ENCODE results near the gene LEFTY2. TPM values are rescaled to one million over a fixed set of nuclear protein-coding genes. Genes with fewer than 3 reads are reported as not detected.

LEFTY2 gene
- total RNA-seq, 1 donor from 2014 or later, result not detected

GRCh38 chr1:225945564-225945963 is 4.5 kb upstream of the LEFTY2 start:
- TF ChIP-seq CTCF (IDR thresholded peaks at IDR 0.05; ENCODE audit: insufficient read depth, low read length, poor library complexity, severe bottlenecking), result no peak
- no peak for DNase-seq (ENCODE audit: low read depth)
- H3K4me3 ChIP-seq (ENCODE audit: low read depth, low read length), result no peak overlapping the region
- no peaks in the 10 kb centered on the region for H3K36me3 ChIP-seq (ENCODE audit: control insufficient read depth, insufficient read depth, low read length)
- H3K27me3 ChIP-seq (ENCODE audit: control insufficient read depth, insufficient read depth, low read length), result peaks cover 5% of the 10 kb centered on the region

GRCh38 chr1:225944951-225945350 is 3.9 kb upstream of the LEFTY2 start:
- TF ChIP-seq CTCF (IDR thresholded peaks at IDR 0.05; ENCODE audit: insufficient read depth, low read length, poor library complexity, severe bottlenecking), result no peak
- DNase-seq (ENCODE audit: low read depth), result no peak

GRCh38 chr1:225944387-225944786 is 3.4 kb upstream of the LEFTY2 start:
- no peak for TF ChIP-seq CTCF (IDR thresholded peaks at IDR 0.05; ENCODE audit: insufficient read depth, low read length, poor library complexity, severe bottlenecking)
- H3K36me3 ChIP-seq (ENCODE audit: control insufficient read depth, insufficient read depth, low read length), result no peaks in the 10 kb centered on the region
- H3K27me3 ChIP-seq (ENCODE audit: control insufficient read depth, insufficient read depth, low read length), result peaks cover 5% of the 10 kb centered on the region
- no peak for DNase-seq (ENCODE audit: low read depth)
- no peak overlapping the region for H3K4me3 ChIP-seq (ENCODE audit: low read depth, low read length)

More at GRCh38 chr1:225944951-225945350, 3.9 kb upstream of the LEFTY2 start:
- Histone ChIP-seq H3K4me3 (ENCODE audit: low read depth, low read length) (no peak overlapping the region), H3K27me3 (ENCODE audit: control insufficient read depth, insufficient read depth, low read length) (peaks cover 5% of the 10 kb centered on the region), H3K36me3 (ENCODE audit: control insufficient read depth, insufficient read depth, low read length) (no peaks in the 10 kb centered on the region)

- H3K27me3 ChIP-seq (ENCODE audit: control insufficient read depth, insufficient read depth, low read length), result peaks cover 2% of the 10 kb centered on the region
- no peaks in the 10 kb centered on the region for H3K36me3 ChIP-seq (ENCODE audit: control insufficient read depth, insufficient read depth, low read length)
- no peak overlapping the region for H3K4me3 ChIP-seq (ENCODE audit: low read depth, low read length)
- no peak for TF ChIP-seq CTCF (IDR thresholded peaks at IDR 0.05; ENCODE audit: insufficient read depth, low read length, poor library complexity, severe bottlenecking)
- no peak for DNase-seq (ENCODE audit: low read depth)
Observed at GRCh38 chr1:225943582-225943981, 2.6 kb upstream of the LEFTY2 start.

GRCh38 chr1:225942574-225942973 is 1.6 kb upstream of the LEFTY2 start:
- H3K27me3 ChIP-seq (ENCODE audit: control insufficient read depth, insufficient read depth, low read length), result peaks cover 2% of the 10 kb centered on the region
- DNase-seq (ENCODE audit: low read depth), result no peak
- TF ChIP-seq CTCF (IDR thresholded peaks at IDR 0.05; ENCODE audit: insufficient read depth, low read length, poor library complexity, severe bottlenecking), result no peak

GRCh38 chr1:225941942-225942222 is 862 bp upstream of the LEFTY2 start:
- Histone ChIP-seq H3K36me3 (ENCODE audit: control insufficient read depth, insufficient read depth, low read length) (no peaks in the 10 kb centered on the region), H3K4me3 (ENCODE audit: low read depth, low read length) (no peak overlapping the region), H3K27me3 (ENCODE audit: control insufficient read depth, insufficient read depth, low read length) (peaks cover 2% of the 10 kb centered on the region)
- no peak for DNase-seq (ENCODE audit: low read depth)
- no peak for TF ChIP-seq CTCF (IDR thresholded peaks at IDR 0.05; ENCODE audit: insufficient read depth, low read length, poor library complexity, severe bottlenecking)

More at GRCh38 chr1:225942574-225942973, 1.6 kb upstream of the LEFTY2 start:
- Histone ChIP-seq H3K4me3 (ENCODE audit: low read depth, low read length) (no peak overlapping the region), H3K36me3 (ENCODE audit: control insufficient read depth, insufficient read depth, low read length) (no peaks in the 10 kb centered on the region)
